Neutrophil (primary cell): ENCODE measurements around the gene SCFD2.

Experiments used
- H3K27ac ChIP-seq: fragments of 200-600 bp; sonication (generic); 2 replicates; pipeline ENCODE4 v1.5.1; 2016; ENCODE audit warnings: mild to moderate bottlenecking, moderate library complexity
- H3K27me3 ChIP-seq: fragments of 200-600 bp; sonication (generic); 2 replicates; pipeline ENCODE4 v1.6.0; 2016; ENCODE audit warnings: mild to moderate bottlenecking
- H3K36me3 ChIP-seq: fragments of 200-600 bp; sonication (generic); 2 replicates; pipeline ENCODE4 v1.5.1; 2017
- H3K4me1 ChIP-seq, 2 experiments: fragments of 200-600 bp in 1 of 2; sonication (generic) in 1 of 2; 1 replicate in 1 of 2; 2 replicates in 1 of 2; pipeline versions ENCODE4 v1.5.1 to v1.6.1; 2013 to 2016; ENCODE audit warnings: low read depth in 1 of 2, low read length in 1 of 2, mild to moderate bottlenecking in 1 of 2, moderate library complexity in 1 of 2; ENCODE audit not compliant: control insufficient read depth in 1 of 2, insufficient read depth in 1 of 2
- H3K4me3 ChIP-seq, 2 experiments: fragments of 200-600 bp in 1 of 2; sonication (generic) in 1 of 2; 1 replicate in 1 of 2; 2 replicates in 1 of 2; pipeline ENCODE4 v1.5.1; 2013 to 2016; ENCODE audit warnings: low read depth in 1 of 2, low read length in 1 of 2, mild to moderate bottlenecking in 1 of 2, moderate library complexity in 1 of 2
- H3K9me3 ChIP-seq: fragments of 200-600 bp; sonication (generic); 2 replicates; pipeline ENCODE4 v1.5.1; 2016
- TF ChIP-seq, protein P1 (sequence below): fragments of 200-600 bp; sonication (generic); IDR thresholded peaks from 2 replicates; pipeline ENCODE4 v1.5.1; 2016; ENCODE audit warnings: antibody characterized with exemption

SCFD2 gene

GRCh38 chr4:52917817-52918216 lies 448.0 kb downstream of the SCFD2 start:
- TF ChIP-seq, protein P1, sequence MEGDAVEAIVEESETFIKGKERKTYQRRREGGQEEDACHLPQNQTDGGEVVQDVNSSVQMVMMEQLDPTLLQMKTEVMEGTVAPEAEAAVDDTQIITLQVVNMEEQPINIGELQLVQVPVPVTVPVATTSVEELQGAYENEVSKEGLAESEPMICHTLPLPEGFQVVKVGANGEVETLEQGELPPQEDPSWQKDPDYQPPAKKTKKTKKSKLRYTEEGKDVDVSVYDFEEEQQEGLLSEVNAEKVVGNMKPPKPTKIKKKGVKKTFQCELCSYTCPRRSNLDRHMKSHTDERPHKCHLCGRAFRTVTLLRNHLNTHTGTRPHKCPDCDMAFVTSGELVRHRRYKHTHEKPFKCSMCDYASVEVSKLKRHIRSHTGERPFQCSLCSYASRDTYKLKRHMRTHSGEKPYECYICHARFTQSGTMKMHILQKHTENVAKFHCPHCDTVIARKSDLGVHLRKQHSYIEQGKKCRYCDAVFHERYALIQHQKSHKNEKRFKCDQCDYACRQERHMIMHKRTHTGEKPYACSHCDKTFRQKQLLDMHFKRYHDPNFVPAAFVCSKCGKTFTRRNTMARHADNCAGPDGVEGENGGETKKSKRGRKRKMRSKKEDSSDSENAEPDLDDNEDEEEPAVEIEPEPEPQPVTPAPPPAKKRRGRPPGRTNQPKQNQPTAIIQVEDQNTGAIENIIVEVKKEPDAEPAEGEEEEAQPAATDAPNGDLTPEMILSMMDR, result no peak

DNA sequence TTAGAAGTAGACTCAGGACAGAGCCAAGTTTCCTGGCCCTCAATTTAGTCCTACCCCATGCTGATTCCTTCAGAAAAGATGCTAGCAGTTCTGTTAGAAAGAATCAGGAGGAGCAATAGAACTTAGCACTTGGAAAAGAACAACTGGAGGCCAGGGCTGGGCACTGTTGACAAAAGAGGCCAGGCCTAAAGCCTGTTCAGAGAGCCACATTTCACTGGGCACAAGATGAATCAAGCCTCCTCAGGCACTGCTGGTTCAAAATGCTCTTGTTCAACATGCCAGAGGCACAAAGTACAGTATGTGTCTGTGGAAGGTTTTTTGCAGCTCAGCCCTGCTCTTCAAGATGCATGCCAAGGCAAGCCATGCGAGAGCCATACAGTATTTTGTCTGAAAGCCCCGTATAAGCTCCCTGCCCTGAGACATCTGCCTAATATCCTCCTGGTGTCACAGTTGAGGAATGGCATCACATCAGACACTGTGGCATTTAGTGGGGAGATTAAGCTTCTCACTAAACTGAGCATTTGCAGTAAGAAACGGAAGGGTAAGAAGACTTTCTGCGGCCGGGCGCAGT lies 450.0 kb downstream of the SCFD2 start:
- no peak overlapping the region for H3K27ac ChIP-seq
- no peaks in the 10 kb centered on the region for H3K36me3 ChIP-seq
- TF ChIP-seq, protein P1, result no peak
- no peaks in the 10 kb centered on the region for H3K27me3 ChIP-seq
- H3K9me3 ChIP-seq, result no peaks in the 10 kb centered on the region
- H3K4me1 ChIP-seq, result no peaks in the 10 kb centered on the region
- no peak overlapping the region for H3K4me3 ChIP-seq

More at GRCh38 chr4:52917817-52918216, 448.0 kb downstream of the SCFD2 start:
- Histone ChIP-seq H3K36me3 (no peaks in the 10 kb centered on the region), H3K4me3 (no peak overlapping the region), H3K9me3 (no peaks in the 10 kb centered on the region), H3K27ac (no peak overlapping the region), H3K27me3 (no peaks in the 10 kb centered on the region), H3K4me1 (no peaks in the 10 kb centered on the region)

DNA sequence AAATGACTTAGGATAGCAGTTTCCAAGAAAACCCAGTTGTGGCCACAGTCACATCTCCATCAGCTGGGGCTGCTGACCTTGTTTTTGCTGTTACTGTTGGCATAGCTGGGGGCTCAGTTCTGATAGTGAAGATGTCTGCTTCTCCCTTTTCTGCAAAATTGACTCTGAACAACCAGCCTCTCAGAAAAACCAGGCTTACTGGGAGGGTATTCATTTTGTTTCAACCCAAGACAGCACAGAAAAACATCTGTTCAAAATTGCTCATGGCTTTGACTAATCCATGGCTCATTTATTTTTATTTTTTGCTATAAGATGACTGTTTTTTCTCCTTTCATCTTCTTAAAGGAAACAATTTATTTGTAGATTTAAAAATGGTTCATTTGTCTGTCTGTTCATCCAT lies 450.7 kb downstream of the SCFD2 start:
- no peaks in the 10 kb centered on the region for H3K36me3 ChIP-seq
- no peaks in the 10 kb centered on the region for H3K4me1 ChIP-seq
- H3K4me3 ChIP-seq, result no peak overlapping the region
- TF ChIP-seq, protein P1, result no peak
- no peak overlapping the region for H3K27ac ChIP-seq
- H3K9me3 ChIP-seq, result no peaks in the 10 kb centered on the region
- H3K27me3 ChIP-seq, result no peaks in the 10 kb centered on the region

DNA sequence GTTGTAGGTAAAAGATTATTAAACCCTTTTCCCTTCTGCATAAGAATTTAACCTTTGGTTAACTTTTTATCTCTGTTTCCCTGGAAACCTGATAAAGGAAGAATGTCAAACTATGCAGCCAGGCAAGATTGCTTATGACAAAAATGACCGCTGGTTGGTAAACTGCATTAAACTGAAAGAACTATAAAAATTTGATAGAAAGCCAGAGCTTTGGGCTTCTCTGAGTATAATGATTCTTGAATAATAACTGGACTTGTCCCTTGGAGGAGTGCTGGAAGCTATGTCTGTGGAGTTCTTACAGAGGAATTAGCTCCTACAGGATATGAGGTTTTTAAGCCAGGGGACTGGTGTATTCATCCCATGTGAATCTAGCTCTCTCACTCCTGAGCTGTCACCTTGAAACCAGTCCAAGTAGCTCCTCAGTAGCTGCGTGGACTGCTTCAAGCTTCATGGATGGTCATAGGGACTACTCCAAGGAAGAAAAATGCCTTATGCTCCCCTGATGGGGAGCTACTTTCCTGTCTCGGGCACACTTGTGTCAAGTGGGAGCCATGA lies 451.7 kb downstream of the SCFD2 start:
- Histone ChIP-seq H3K27ac (no peak overlapping the region), H3K4me1 (no peaks in the 10 kb centered on the region), H3K4me3 (no peak overlapping the region), H3K27me3 (no peaks in the 10 kb centered on the region), H3K36me3 (no peaks in the 10 kb centered on the region), H3K9me3 (no peaks in the 10 kb centered on the region)
- TF ChIP-seq, protein P1, result no peak

- no peaks in the 10 kb centered on the region for H3K36me3 ChIP-seq
- TF ChIP-seq, protein P1, result no peak
- H3K27me3 ChIP-seq, result no peaks in the 10 kb centered on the region
- H3K4me1 ChIP-seq, result no peaks in the 10 kb centered on the region
- no peak overlapping the region for H3K27ac ChIP-seq
- H3K9me3 ChIP-seq, result no peaks in the 10 kb centered on the region
- H3K4me3 ChIP-seq, result no peak overlapping the region
Observed at GRCh38 chr4:52912608-52913007, 453.3 kb downstream of the SCFD2 start.
